GM10248 (cell line): Measurements from ENCODE around the gene PLCH1.
"Not testable (repeated sequence)": the region's sequence is repeated elsewhere in the genome, so short reads cannot be mapped to it uniquely, and the experiment has no call there.

Source experiments
- CTCF ChIA-PET: fragments of 300-600 bp; sonication (Branson Sonifier 250); formaldehyde crosslinking; extraction: SDS; loops from one replicate; lab custom pipeline; 2021; ENCODE audit warnings: antibody characterized with exemption; lab: Yijun Ruan, JAX
- POLR2A ChIA-PET: fragments of 350-650 bp; sonication (Branson Sonifier 250); formaldehyde crosslinking; extraction: SDS; loops from one replicate; lab custom pipeline; 2020; ENCODE audit warnings: antibody characterized with exemption; lab: Yijun Ruan, JAX
- DNase-seq: peaks from one replicate; pipeline ENCODE4 v3.0.0; 2012; ENCODE audit errors: extremely low spot score
- CTCF ChIP-seq: IDR thresholded peaks from 2 replicates; pipeline ENCODE4 v1.5.1; 2012; ENCODE audit warnings: mild to moderate bottlenecking, low read depth; ENCODE audit errors: extremely low read depth, missing control alignments, control extremely low read depth

The PLCH1 gene

GRCh38 chr3:155619118-155619915 lies 125.6 kb downstream of the PLCH1 start:
- DNase-seq: no peak
- TF ChIP-seq CTCF: no peak
- POLR2A ChIA-PET: no interaction called here
- CTCF ChIA-PET: interaction anchor here (1.4 to 1.7 kb wide), 2 partner anchors 10 to 37 kb away, joined by 3 to 4 read pairs; no protein-coding TSS in a partner anchor

GRCh38 chr3:155618543-155618942 lies 126.3 kb downstream of the PLCH1 start:
- ChIA-PET POLR2A (no interaction called here), CTCF (interaction anchor here (1.3 to 1.7 kb wide), 3 partner anchors 9 to 201 kb away, joined by 3 to 4 read pairs (median 3); no protein-coding TSS in a partner anchor)
- DNase-seq: no peak
- no peak for TF ChIP-seq CTCF

GRCh38 chr3:155617346-155617925 lies 127.4 kb downstream of the PLCH1 start:
- no peak for DNase-seq
- POLR2A ChIA-PET: no interaction called here

GRCh38 chr3:155615141-155615540 lies 129.7 kb downstream of the PLCH1 start:
- CTCF ChIA-PET, DNase-seq, POLR2A ChIA-PET: not testable (repeated sequence)

More at GRCh38 chr3:155617346-155617925, 127.4 kb downstream of the PLCH1 start:
- TF ChIP-seq CTCF: no peak
- CTCF ChIA-PET: interaction anchor here (1.0 to 1.4 kb wide), 3 partner anchors 14 to 200 kb away, joined by 3 to 4 read pairs (median 4); no protein-coding TSS in a partner anchor

GRCh38 chr3:155614410-155614809 lies 130.5 kb downstream of the PLCH1 start:
- DNase-seq, CTCF ChIA-PET, POLR2A ChIA-PET: not testable (repeated sequence)

- CTCF ChIA-PET: no interaction called here
- DNase-seq: no peak
- POLR2A ChIA-PET: no interaction called here
- no peak for TF ChIP-seq CTCF
Measured at GRCh38 chr3:155611456-155611855, 133.4 kb downstream of the PLCH1 start.

GRCh38 chr3:155609586-155609985 lies 135.3 kb downstream of the PLCH1 start:
- ChIA-PET POLR2A (no interaction called here), CTCF (interaction anchor here (0.8 kb wide), 1 partner anchor 9 kb away, joined by 3 read pairs; no protein-coding TSS in a partner anchor)
- no peak for TF ChIP-seq CTCF
- no peak for DNase-seq
